ENCODE results near the gene SLC22A5.

- TF ChIP-seq POLR2A (IDR thresholded peaks at IDR 0.05) (no peak), CTCF (IDR thresholded peaks at IDR 0.05) (no peak)
Measured at GRCh38 chr5:132381614-132382013, 12.1 kb downstream of the SLC22A5 start.
